ENCODE measurements around the gene NRP1. TPM values are rescaled to one million over a fixed set of nuclear protein-coding genes. Genes with fewer than 3 reads are reported as not detected.

NRP1 gene
- total RNA-seq, 1 experiment from 2014 or later = 3.0 TPM

DNA sequence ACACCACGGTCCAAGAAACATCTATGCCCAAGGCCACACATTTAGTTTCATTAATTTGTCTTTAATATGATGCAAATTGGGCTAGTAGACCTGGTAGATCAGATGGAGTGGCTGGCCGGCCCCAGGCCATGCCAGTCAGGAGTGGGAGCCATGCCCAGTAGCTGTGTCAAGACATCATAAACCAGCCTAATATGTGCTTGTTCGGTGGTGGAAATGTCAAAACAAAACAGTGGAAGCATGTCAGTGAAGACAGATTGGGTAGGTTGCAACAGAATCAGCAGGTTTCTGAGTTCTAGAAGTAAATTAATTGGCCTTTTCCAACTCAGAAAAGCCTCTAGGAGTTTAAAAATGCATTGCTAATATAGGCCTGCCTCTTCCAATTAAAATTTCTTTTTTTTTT lies 124.7 kb downstream of the NRP1 start:
- Mint-ChIP-seq H3K9me3 (no peaks in the 10 kb centered on the region), H3K4me3 (no peak overlapping the region), H3K27me3 (ENCODE audit: low read depth) (no peaks in the 10 kb centered on the region), H3K27ac (no peak overlapping the region), H3K4me1 (peaks cover 6% of the 10 kb centered on the region; the same call in 1 of the 2 replicates), H3K36me3 (no peaks in the 10 kb centered on the region)
- no peak for TF ChIP-seq AR (CRISPR knock-in tag; IDR thresholded peaks at IDR 0.05)
- TF ChIP-seq, protein P1, sequence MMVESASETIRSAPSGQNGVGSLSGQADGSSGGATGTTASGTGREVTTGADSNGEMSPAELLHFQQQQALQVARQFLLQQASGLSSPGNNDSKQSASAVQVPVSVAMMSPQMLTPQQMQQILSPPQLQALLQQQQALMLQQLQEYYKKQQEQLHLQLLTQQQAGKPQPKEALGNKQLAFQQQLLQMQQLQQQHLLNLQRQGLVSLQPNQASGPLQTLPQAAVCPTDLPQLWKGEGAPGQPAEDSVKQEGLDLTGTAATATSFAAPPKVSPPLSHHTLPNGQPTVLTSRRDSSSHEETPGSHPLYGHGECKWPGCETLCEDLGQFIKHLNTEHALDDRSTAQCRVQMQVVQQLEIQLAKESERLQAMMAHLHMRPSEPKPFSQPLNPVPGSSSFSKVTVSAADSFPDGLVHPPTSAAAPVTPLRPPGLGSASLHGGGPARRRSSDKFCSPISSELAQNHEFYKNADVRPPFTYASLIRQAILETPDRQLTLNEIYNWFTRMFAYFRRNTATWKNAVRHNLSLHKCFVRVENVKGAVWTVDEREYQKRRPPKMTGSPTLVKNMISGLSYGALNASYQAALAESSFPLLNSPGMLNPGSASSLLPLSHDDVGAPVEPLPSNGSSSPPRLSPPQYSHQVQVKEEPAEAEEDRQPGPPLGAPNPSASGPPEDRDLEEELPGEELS (CRISPR knock-in tag; IDR thresholded peaks at IDR 0.05) = no peak
- CTCF ChIA-PET = interaction anchor here (1.2 kb wide), 1 partner anchor 16 kb away, joined by 3 read pairs; no protein-coding TSS in a partner anchor
- POLR2A ChIA-PET = no interaction called here
- no peak for DNase-seq (ENCODE audit: low spot score)
- no peak for ATAC-seq

DNA sequence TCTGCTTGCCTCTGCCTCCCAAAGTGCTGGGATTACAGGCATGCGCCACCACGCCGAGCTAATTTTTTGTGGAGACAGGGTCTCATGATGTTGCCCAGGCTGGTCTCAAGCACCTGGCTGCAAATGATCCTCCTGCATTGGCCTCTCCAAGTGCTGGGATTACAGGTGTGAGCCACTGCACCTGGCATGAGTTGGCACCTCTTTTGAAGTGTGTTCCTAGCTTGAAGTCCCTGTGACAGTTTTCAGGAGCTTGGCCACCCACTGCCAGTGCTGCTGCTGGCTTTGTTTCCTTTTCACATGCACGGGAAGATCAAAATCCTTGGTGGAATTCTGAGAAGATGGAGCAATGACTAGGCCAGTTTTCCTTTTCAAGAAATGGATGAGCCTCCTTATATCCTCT lies 126.3 kb downstream of the NRP1 start:
- H3K9me3 Mint-ChIP-seq = no peaks in the 10 kb centered on the region
- no peak for ATAC-seq
- no peak for TF ChIP-seq NFYB (CRISPR knock-in tag; conservative IDR thresholded peaks at IDR 0.05; ENCODE audit: low read depth)
- TF ChIP-seq TEAD4 (CRISPR knock-in tag; IDR thresholded peaks at IDR 0.05) = no peak
- no peak for TF ChIP-seq ETV6 (CRISPR knock-in tag; IDR thresholded peaks at IDR 0.05)
- no peak for TF ChIP-seq ARID4B (CRISPR knock-in tag; IDR thresholded peaks at IDR 0.05; ENCODE audit: borderline replicate concordance)
- TF ChIP-seq, protein P2, sequence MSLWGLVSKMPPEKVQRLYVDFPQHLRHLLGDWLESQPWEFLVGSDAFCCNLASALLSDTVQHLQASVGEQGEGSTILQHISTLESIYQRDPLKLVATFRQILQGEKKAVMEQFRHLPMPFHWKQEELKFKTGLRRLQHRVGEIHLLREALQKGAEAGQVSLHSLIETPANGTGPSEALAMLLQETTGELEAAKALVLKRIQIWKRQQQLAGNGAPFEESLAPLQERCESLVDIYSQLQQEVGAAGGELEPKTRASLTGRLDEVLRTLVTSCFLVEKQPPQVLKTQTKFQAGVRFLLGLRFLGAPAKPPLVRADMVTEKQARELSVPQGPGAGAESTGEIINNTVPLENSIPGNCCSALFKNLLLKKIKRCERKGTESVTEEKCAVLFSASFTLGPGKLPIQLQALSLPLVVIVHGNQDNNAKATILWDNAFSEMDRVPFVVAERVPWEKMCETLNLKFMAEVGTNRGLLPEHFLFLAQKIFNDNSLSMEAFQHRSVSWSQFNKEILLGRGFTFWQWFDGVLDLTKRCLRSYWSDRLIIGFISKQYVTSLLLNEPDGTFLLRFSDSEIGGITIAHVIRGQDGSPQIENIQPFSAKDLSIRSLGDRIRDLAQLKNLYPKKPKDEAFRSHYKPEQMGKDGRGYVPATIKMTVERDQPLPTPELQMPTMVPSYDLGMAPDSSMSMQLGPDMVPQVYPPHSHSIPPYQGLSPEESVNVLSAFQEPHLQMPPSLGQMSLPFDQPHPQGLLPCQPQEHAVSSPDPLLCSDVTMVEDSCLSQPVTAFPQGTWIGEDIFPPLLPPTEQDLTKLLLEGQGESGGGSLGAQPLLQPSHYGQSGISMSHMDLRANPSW (CRISPR knock-in tag; conservative IDR thresholded peaks at IDR 0.05; ENCODE audit: low read depth) = no peak
- no peak for TF ChIP-seq JUN (CRISPR knock-in tag; IDR thresholded peaks at IDR 0.05)
- TF ChIP-seq ZNF138 (CRISPR knock-in tag; conservative IDR thresholded peaks at IDR 0.05) = no peak
- no peak for TF ChIP-seq PREB (CRISPR knock-in tag; IDR thresholded peaks at IDR 0.05; ENCODE audit: borderline replicate concordance)
- no peak for TF ChIP-seq ESRRA (CRISPR knock-in tag; IDR thresholded peaks at IDR 0.05; ENCODE audit: borderline replicate concordance)
- TF ChIP-seq, protein P3, sequence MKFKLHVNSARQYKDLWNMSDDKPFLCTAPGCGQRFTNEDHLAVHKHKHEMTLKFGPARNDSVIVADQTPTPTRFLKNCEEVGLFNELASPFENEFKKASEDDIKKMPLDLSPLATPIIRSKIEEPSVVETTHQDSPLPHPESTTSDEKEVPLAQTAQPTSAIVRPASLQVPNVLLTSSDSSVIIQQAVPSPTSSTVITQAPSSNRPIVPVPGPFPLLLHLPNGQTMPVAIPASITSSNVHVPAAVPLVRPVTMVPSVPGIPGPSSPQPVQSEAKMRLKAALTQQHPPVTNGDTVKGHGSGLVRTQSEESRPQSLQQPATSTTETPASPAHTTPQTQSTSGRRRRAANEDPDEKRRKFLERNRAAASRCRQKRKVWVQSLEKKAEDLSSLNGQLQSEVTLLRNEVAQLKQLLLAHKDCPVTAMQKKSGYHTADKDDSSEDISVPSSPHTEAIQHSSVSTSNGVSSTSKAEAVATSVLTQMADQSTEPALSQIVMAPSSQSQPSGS (CRISPR knock-in tag; IDR thresholded peaks at IDR 0.05; ENCODE audit: borderline replicate concordance, low read depth) = no peak
- no peak for TF ChIP-seq HMGA2 (CRISPR knock-in tag; IDR thresholded peaks at IDR 0.05)
- TF ChIP-seq EMX1 (CRISPR knock-in tag; IDR thresholded peaks at IDR 0.05) = no peak
- TF ChIP-seq, protein P4, sequence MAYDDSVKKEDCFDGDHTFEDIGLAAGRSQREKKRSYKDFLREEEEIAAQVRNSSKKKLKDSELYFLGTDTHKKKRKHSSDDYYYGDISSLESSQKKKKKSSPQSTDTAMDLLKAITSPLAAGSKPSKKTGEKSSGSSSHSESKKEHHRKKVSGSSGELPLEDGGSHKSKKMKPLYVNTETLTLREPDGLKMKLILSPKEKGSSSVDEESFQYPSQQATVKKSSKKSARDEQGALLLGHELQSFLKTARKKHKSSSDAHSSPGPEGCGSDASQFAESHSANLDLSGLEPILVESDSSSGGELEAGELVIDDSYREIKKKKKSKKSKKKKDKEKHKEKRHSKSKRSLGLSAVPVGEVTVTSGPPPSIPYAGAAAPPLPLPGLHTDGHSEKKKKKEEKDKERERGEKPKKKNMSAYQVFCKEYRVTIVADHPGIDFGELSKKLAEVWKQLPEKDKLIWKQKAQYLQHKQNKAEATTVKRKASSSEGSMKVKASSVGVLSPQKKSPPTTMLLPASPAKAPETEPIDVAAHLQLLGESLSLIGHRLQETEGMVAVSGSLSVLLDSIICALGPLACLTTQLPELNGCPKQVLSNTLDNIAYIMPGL (CRISPR knock-in tag; IDR thresholded peaks at IDR 0.05) = no peak
- peaks cover 12% of the 10 kb centered on the region for H3K4me1 Mint-ChIP-seq
- no peak overlapping the region for H3K4me3 Mint-ChIP-seq
- CTCF ChIA-PET = interaction anchor here (1.8 kb wide), 1 partner anchor 15 kb away, joined by 5 read pairs; no protein-coding TSS in a partner anchor
- POLR2A ChIA-PET = no interaction called here
- no peaks in the 10 kb centered on the region for H3K27me3 Mint-ChIP-seq (ENCODE audit: low read depth)
- no peak overlapping the region for H3K27ac Mint-ChIP-seq
- DNase-seq (ENCODE audit: low spot score) = no peak
- H3K36me3 Mint-ChIP-seq = no peaks in the 10 kb centered on the region

Measured in WTC11 (cell line).